ENCODE data around the gene TAF12.

DNA sequence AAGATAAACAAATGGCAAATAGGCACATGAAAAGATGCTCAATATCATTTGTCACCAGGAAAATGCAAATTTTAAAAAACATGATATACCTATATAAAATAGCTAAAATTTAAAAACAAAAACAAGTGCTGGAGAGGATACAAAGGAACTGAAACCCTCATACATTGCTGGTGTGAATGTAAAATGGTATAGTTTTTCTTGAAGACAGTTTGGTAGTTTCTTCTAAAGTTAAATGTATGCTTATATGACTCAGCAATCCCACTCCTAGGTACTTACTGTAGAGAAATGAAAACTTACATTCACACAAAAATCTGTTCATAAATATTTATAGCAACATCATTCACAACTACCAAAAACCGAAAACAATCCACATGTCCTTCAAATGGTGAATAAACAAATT lies 11.2 kb downstream of the TAF12 start:
- TF ChIP-seq, protein P1, sequence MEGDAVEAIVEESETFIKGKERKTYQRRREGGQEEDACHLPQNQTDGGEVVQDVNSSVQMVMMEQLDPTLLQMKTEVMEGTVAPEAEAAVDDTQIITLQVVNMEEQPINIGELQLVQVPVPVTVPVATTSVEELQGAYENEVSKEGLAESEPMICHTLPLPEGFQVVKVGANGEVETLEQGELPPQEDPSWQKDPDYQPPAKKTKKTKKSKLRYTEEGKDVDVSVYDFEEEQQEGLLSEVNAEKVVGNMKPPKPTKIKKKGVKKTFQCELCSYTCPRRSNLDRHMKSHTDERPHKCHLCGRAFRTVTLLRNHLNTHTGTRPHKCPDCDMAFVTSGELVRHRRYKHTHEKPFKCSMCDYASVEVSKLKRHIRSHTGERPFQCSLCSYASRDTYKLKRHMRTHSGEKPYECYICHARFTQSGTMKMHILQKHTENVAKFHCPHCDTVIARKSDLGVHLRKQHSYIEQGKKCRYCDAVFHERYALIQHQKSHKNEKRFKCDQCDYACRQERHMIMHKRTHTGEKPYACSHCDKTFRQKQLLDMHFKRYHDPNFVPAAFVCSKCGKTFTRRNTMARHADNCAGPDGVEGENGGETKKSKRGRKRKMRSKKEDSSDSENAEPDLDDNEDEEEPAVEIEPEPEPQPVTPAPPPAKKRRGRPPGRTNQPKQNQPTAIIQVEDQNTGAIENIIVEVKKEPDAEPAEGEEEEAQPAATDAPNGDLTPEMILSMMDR (IDR thresholded peaks at IDR 0.05), result no peak
- TF ChIP-seq POLR2A (IDR thresholded peaks at IDR 0.05), result no peak
